Measurements from ENCODE around the gene COL20A1. TPM values are rescaled to one million over a fixed set of nuclear protein-coding genes. Genes with fewer than 3 reads are reported as not detected.

The COL20A1 gene
- polyA plus RNA-seq, 2 of the 4 experiments (the other 2 are of a cell fraction) = 0.21 to 0.93 TPM

DNA sequence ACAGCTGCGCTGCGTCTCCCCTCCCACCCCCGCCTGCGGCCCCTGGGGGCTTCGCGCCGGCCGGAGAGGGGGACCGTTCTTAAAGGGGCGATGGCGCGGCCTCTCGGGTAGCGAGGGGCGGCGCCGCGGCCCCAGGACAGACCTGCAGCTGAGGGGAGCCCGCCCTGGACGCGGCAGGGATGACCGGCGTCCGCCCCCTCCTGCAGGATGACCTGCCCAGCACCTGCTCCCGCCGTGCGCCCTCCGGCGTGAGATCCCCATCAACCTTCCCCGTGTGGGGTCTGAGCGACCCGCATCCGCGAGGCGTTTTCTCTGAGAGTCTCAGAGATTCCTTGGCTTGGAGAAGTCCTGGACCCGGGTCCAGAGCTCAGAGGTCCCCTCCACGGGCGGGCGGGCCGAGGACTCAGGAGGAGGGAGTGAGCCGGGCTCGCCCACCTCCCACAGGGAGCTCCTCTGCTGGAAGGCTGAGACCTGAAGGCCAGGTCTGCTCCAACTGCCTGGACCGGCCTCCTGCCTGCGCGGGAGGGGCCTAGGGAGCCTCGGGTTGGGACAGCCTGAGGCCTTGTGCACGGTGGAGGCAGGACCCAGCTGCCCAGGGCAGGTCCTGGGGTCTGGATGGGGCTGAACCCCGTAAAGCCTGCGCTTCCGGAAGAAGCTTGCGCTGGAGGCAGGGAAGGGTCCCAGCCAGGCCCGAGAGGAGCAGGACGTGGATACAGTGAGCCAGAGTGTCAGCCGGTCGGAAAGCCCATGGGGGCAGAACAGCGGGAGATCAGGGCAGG lies 38.2 kb upstream of the COL20A1 start:
- ATAC-seq = peak in 1 of 2 experiments; percentile 11; a peak in 1 of 6 replicates
- Histone ChIP-seq H3K4me2 (peak overlapping the region; percentile 90), H3K9me3 (no peaks in the 10 kb centered on the region), H3K4me1 (peaks cover 42% of the 10 kb centered on the region), H3K4me3 (peak overlapping the region; percentile 50), H3K27ac (peak overlapping the region; percentile 67 to 94; a peak in 5 of 6 replicates)
- POLR2A ChIA-PET = no interaction called here
- no peak for FAIRE-seq
- TF ChIP-seq, protein P1, sequence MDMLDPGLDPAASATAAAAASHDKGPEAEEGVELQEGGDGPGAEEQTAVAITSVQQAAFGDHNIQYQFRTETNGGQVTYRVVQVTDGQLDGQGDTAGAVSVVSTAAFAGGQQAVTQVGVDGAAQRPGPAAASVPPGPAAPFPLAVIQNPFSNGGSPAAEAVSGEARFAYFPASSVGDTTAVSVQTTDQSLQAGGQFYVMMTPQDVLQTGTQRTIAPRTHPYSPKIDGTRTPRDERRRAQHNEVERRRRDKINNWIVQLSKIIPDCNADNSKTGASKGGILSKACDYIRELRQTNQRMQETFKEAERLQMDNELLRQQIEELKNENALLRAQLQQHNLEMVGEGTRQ (IDR thresholded peaks at IDR 0.05) = no peak
- TF ChIP-seq TFCP2L1 (CRISPR knock-in tag; IDR thresholded peaks at IDR 0.05) (no peak), HDAC2 (IDR thresholded peaks at IDR 0.05) (no peak), ESRRA (IDR thresholded peaks at IDR 0.05; ENCODE audit: borderline replicate concordance, low read length) (no peak), SREBF2 (IDR thresholded peaks at IDR 0.05) (no peak), ZSCAN20 (CRISPR knock-in tag; IDR thresholded peaks at IDR 0.05) (no peak), POLR2AphosphoS2 (conservative IDR thresholded peaks at IDR 0.05; ENCODE audit: low read length) (no peak), HOXA7 (CRISPR knock-in tag; IDR thresholded peaks at IDR 0.05) (no peak), MAZ (IDR thresholded peaks at IDR 0.05; ENCODE audit: borderline replicate concordance, low read depth, low read length) (no peak), NPAS2 (CRISPR knock-in tag; IDR thresholded peaks at IDR 0.05; ENCODE audit: borderline replicate concordance) (no peak), FOXS1 (CRISPR knock-in tag; IDR thresholded peaks at IDR 0.05) (no peak), HOXB13 (CRISPR knock-in tag; IDR thresholded peaks at IDR 0.05; ENCODE audit: low read depth) (no peak), EHF (CRISPR knock-in tag; IDR thresholded peaks at IDR 0.05) (no peak), FOSL2 (IDR thresholded peaks at IDR 0.05) (no peak), FOSL2 (CRISPR knock-in tag; IDR thresholded peaks at IDR 0.05) (no peak), RCOR1 (IDR thresholded peaks at IDR 0.05; ENCODE audit: low read depth, low read length) (no peak)
- TF ChIP-seq, protein P2, sequence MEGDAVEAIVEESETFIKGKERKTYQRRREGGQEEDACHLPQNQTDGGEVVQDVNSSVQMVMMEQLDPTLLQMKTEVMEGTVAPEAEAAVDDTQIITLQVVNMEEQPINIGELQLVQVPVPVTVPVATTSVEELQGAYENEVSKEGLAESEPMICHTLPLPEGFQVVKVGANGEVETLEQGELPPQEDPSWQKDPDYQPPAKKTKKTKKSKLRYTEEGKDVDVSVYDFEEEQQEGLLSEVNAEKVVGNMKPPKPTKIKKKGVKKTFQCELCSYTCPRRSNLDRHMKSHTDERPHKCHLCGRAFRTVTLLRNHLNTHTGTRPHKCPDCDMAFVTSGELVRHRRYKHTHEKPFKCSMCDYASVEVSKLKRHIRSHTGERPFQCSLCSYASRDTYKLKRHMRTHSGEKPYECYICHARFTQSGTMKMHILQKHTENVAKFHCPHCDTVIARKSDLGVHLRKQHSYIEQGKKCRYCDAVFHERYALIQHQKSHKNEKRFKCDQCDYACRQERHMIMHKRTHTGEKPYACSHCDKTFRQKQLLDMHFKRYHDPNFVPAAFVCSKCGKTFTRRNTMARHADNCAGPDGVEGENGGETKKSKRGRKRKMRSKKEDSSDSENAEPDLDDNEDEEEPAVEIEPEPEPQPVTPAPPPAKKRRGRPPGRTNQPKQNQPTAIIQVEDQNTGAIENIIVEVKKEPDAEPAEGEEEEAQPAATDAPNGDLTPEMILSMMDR (IDR thresholded peaks at IDR 0.05) = no peak
- TF ChIP-seq, protein P3, sequence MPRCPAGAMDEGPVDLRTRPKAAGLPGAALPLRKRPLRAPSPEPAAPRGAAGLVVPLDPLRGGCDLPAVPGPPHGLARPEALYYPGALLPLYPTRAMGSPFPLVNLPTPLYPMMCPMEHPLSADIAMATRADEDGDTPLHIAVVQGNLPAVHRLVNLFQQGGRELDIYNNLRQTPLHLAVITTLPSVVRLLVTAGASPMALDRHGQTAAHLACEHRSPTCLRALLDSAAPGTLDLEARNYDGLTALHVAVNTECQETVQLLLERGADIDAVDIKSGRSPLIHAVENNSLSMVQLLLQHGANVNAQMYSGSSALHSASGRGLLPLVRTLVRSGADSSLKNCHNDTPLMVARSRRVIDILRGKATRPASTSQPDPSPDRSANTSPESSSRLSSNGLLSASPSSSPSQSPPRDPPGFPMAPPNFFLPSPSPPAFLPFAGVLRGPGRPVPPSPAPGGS (IDR thresholded peaks at IDR 0.05) = no peak
- TF ChIP-seq, protein P4, sequence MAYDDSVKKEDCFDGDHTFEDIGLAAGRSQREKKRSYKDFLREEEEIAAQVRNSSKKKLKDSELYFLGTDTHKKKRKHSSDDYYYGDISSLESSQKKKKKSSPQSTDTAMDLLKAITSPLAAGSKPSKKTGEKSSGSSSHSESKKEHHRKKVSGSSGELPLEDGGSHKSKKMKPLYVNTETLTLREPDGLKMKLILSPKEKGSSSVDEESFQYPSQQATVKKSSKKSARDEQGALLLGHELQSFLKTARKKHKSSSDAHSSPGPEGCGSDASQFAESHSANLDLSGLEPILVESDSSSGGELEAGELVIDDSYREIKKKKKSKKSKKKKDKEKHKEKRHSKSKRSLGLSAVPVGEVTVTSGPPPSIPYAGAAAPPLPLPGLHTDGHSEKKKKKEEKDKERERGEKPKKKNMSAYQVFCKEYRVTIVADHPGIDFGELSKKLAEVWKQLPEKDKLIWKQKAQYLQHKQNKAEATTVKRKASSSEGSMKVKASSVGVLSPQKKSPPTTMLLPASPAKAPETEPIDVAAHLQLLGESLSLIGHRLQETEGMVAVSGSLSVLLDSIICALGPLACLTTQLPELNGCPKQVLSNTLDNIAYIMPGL (CRISPR knock-in tag; IDR thresholded peaks at IDR 0.05; ENCODE audit: borderline replicate concordance) = no peak
- DNase-seq (ENCODE audit: low read depth in 1 of 2, low spot score in 1 of 2) = no peak
- WGBS (ENCODE audit: missing lambda C conversion rate) = 91% methylated on average over 24 of the region's 56 CpGs
- CTCF ChIA-PET = interaction anchor here (0.8 to 6.9 kb wide), 8 partner anchors 17 to 103 kb away, joined by 3 to 154 read pairs (median 4); partner anchors contain the start of genes ARFGAP1 and BIRC7

Data from A549 (cell line).